Left lobe of liver (tissue), 2 donors: ENCODE results near the gene ADCY10. TPM values are rescaled to one million over a fixed set of nuclear protein-coding genes. Genes with fewer than 3 reads are reported as not detected.
"Not testable (repeated sequence)": the region's sequence is repeated elsewhere in the genome, so short reads cannot be mapped to it uniquely, and the experiment has no call there.

Experiments used
- ATAC-seq: fragments of 200-7000 bp; cut with Tn5 transposase; one replicate; pipeline ENCODE4 v1.9.1; 2020; ENCODE audit warnings: mild to moderate bottlenecking, moderate library complexity
- DNase-seq: peaks from one replicate; pipeline ENCODE4 v3.0.0-alpha.2; 2020; ENCODE audit warnings: low spot score
- total RNA-seq: library from RNA; stranded (reverse); gene quantifications from one replicate; pipeline ENCODE4 v1.2.1, GENCODE V29; 2021
- donor health status: DM: no; HTN: no; CAD: no; lungs with moderate emphysema.
- donor health status: DM: no; HTN: yes; CAD: no.

The ADCY10 gene
- total RNA-seq, 1 donor from 2014 or later: 5.5 TPM

GRCh38 chr1:167862432-167863076, 51.4 kb downstream of the ADCY10 start:
- no peak for DNase-seq
- ATAC-seq: no peak

DNA sequence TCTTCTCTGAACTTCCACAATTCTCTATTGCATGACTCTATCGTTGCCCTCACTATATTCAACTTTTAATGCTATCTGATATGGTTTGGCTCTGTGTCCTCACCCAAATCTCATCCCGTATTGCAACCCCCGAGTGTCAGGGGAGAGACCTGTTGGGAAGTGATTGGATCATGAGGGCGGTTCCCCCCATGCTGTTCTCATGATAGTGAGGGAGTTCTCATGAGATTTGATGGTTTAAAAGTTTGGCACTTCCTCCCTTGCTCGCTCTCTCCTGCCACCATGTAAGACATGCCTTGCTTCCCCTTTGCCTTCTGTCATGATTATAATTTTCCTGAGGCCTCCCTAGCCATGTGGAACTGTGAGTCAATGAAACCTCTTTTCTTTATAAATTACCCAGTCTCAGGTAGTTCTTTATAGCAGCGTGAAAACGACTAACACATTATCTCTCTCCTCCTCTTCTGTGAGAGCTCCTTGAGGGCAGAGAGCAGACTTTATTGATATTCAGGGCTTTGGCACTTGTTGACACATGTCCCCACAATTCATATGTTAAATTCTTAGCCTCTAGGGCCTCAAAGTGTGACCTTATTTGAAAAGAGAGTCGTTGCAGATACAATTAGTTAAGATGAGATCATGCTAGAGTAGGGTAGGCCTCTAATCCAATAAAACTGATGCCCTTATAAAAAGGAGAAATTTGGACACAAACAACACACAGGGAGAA, 52.1 kb downstream of the ADCY10 start:
- ATAC-seq (no peak), DNase-seq (no peak)

DNA sequence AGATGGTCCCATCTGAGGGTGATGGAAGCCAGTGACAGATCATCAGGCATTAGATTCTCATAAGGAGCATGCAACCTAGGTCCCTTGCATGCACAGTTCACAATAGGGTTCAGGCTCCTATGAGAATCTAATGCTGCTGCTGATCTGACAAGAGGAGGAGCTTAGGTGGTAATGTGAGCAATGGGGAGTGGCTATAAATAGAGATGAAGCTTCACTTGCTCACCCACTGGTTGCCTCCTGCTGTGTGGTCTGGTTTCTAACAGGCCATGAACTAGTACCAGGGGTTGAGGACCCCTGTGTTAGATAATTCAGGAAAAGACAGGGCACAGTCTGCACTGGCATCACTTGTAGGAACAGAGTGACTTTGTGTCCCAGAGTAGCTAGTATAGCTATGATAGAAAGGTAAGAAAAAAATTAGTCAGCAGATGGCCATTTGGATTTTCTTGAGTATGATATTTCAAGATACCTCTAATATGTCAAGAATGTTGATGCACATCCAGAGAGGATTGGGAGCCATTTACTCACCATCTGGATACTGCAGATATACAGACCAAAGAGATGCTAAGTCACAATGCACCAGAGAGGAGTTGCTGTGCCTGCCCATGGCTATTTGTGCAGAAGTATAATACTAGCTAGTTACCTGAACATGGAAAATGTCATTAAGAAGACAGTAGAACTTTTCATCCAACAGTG, 53.6 kb downstream of the ADCY10 start:
- ATAC-seq (no peak), DNase-seq (no peak)

GRCh38 chr1:167856711-167857418, 57.1 kb downstream of the ADCY10 start:
- no peak for ATAC-seq
- DNase-seq: no peak

- no peak for ATAC-seq
- DNase-seq: no peak
Measured at GRCh38 chr1:167854184-167854583, 59.8 kb downstream of the ADCY10 start.

- no peak for DNase-seq
- no peak for ATAC-seq
Measured at GRCh38 chr1:167849666-167850065, 64.3 kb downstream of the ADCY10 start.

GRCh38 chr1:167842872-167843271, 71.1 kb downstream of the ADCY10 start:
- ATAC-seq (no peak), DNase-seq (no peak)

GRCh38 chr1:167841530-167841929, 72.4 kb downstream of the ADCY10 start:
- ATAC-seq (no peak), DNase-seq (no peak)

GRCh38 chr1:167839009-167839408, 74.9 kb downstream of the ADCY10 start:
- ATAC-seq (no peak), DNase-seq (no peak)

DNA sequence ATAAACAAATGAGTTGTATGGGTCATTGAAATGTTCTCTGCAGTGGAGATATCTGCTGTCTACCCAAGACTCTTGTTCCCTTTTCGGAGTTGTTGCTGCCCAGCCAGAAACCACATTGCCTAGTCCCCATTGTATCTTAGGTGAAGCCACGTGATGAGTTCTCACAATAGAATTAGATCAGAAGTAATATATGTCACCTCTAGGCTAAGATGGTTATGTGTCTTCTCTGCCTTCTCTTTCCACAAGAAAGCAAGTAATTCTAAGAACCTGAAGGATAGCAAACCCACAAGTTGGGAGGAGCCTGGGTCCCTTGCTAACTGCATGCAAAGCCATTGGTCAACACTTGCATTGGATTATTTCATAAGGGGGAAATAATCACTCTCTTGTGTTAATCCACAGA, 76.6 kb downstream of the ADCY10 start:
- DNase-seq (no peak), ATAC-seq (no peak)

GRCh38 chr1:167836197-167836596, 77.7 kb downstream of the ADCY10 start:
- no peak for DNase-seq
- ATAC-seq: no peak

DNA sequence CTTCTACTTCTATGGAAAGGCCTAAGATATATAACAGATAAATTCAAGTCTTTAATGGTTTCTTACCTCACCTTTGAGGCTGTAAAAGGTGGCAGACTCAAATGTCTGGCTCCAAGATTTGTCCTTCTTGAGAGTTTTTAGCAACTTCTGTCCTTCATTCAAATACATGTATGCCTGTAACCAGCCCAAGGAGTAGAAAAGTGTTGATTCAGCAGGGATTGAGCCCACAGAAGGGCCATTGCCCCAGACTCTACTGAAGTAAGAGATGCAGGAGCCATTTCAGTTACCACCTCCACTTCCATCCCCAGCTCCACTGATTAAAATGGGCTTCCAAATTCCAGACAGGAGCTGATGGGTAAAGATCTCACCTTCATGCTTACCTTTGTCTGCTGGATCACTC, 80.0 kb downstream of the ADCY10 start:
- DNase-seq (no peak), ATAC-seq (no peak)

DNA sequence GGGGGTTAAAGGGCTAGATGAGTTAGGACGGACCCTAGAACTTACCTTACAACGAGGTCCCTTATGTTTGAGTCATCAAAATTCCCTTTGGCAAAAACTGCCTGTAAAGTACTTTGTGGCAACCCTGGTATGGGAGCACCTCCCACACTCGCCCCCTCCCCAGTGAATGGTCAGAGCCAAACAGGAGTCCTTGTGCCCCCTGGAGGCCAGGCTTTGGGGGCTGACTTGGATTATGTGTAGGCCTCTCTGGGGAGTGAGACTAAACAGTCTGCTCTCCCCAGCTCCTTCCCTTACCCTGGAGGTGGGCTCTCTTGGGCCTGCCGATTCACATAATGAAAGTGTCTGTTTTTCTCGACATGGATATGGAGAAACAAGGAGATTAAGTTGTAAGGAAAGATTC, 81.2 kb downstream of the ADCY10 start:
- ATAC-seq: no peak
- no peak for DNase-seq

DNA sequence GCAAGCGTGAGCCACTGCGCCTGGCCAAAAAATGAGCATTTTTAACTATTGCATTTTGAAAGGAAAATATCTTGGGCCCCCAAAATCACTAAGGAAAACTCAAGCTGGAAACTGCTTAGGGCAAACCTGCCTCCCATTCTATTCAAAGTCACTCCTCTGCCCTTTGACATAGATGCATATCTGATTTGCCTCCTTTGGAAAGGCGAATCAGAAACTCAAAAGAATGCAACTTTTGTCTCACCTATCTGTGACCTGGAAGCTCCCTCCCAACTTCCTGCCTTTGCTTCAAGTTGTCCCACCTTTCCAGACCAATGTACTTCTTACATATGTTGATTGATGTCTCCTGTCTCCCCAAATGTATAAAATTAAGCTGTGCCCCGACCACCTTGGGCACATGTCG, 83.3 kb downstream of the ADCY10 start:
- not testable (repeated sequence) for ATAC-seq

DNA sequence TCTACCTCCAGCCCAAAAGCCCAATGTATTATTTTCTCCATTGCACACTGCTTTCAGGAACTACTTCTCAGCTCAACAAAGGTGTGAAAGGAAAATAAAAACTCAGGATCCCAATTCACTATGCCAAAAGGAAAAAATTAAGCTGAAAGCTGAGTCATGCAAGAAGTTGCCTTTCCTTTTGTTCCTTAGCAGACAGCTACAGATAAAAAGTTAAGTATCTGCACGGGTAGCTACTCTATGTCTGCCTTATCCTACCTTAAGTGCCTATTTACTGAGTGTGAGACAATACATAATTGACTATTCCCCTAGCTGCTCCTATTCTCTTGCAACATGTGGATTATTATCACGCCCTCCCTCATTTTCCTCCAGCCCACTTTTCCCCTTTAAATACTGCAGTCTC, 84.1 kb downstream of the ADCY10 start:
- ATAC-seq: no peak
- no peak for DNase-seq

More for the DNA sequence above, 83.3 kb downstream of the ADCY10 start:
- not testable (repeated sequence) for DNase-seq

GRCh38 chr1:167826127-167826526, 87.8 kb downstream of the ADCY10 start:
- ATAC-seq (no peak), DNase-seq (no peak)

GRCh38 chr1:167825419-167826079, 88.4 kb downstream of the ADCY10 start:
- ATAC-seq (no peak), DNase-seq (no peak)

DNA sequence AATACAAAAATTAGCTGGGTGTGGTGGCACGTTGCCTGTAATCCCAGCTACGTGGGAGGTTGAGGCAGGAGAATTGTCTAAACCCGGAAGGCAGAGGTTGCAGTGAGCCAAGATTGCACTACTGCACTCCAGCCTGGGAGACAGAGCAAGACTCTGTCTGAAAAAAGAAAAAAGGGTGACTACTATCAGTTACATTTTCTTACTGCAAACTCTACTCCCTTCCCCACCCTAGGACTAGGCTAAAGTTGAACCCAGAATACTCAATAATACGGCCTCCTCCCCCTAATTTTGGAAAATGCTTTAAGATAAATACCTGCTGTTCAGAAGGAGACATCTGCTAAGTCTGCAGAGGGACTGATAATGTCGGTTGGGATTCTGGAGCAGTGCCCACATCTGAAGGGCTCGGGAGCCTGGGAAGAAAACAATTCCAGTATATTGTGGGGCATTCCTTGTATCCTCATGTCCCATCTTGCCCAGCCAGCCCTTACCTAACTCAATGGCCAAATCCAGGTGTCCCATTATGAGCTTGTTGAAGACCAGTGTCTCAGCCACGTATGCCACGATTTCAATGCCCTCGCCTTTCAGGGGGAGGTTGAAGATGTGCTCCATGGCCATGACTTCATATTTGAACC, 89.7 kb downstream of the ADCY10 start:
- no peak for ATAC-seq
- DNase-seq: no peak

DNA sequence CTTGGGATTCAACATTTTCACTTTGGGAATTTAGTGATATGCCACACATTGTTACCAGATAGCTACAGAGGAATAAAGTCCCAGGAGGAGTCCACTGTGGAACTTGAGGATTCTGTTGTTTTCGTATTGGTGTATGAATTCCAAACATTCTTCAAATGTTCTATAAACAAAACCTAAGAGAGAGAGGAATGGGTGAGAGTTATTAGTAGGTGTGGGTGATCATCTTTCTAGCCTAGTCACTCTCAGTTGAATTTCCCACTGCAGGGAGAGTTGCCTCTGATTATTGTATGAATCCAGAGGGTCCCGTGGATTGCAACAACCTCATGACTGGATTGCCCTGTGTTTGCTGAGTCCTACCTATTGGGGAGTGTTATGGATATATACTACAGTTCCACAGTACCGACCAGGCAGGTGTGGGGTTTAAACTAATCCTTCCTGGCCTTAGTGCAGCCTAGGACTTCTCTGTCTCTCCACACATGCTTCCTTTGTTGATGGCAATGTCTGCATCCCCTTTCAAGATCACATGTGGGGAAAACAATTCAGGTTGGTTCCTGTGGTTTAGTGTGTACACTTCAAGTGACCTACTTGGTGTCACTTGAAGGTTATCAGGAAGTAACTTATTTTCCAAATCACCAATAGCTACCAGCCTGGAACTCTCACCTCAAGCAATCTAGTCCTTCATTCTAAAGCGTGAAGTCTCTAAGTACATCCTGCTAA, 91.8 kb downstream of the ADCY10 start:
- DNase-seq (no peak), ATAC-seq (no peak)

DNA sequence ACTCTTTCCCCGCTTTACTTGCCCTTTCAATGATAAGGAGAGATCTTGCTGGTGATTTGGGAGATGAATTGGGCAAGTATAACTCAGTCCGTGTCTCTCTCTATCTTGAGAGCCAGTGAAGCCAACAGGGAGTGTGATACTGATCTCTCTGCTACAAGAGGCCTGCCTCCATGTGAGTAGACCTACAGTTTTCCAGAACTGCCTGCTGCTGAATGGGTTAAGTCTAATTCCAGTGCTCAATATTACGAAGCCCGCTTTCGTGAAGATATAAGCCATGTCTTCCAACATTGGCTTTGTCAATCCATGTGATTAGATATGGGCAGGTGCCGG, 92.6 kb downstream of the ADCY10 start:
- ATAC-seq (no peak), DNase-seq (no peak)
